Calu3 (cell line): ENCODE measurements around the gene FBXO5. TPM values are rescaled to one million over a fixed set of nuclear protein-coding genes. Genes with fewer than 3 reads are reported as not detected.
A peak's percentile ranks its signal among the peaks of the same experiment; 100 is the strongest.

Source experiments
- BruUV-seq: library from RNA; stranded (reverse); fragments of 400-500 nt; replicated peaks from 2 replicates; lab custom pipeline; 2021; lab: Mats Ljungman, UMichigan
- CTCF ChIA-PET: fragments of 300-600 bp; sonication (Branson Sonifier 250); formaldehyde crosslinking; loops from one replicate; lab custom pipeline; 2022; ENCODE audit warnings: antibody characterized with exemption; lab: Charles Lee
- DNase-seq: peaks from one replicate; pipeline ENCODE4 v3.0.0; 2022
- H3K27ac Mint-ChIP-seq: one replicate; pipeline ENCODE4 v1.8.0; 2022; ENCODE audit warnings: mixed read lengths; ENCODE audit not compliant: unreplicated experiment
- H3K27me3 Mint-ChIP-seq: one replicate; pipeline ENCODE4 v1.8.0; 2022; ENCODE audit warnings: mixed read lengths; ENCODE audit not compliant: unreplicated experiment
- H3K36me3 Mint-ChIP-seq: one replicate; pipeline ENCODE4 v1.8.0; 2022; ENCODE audit warnings: mild to moderate bottlenecking, moderate library complexity, mixed read lengths; ENCODE audit not compliant: insufficient read depth, unreplicated experiment
- H3K4me1 Mint-ChIP-seq: one replicate; pipeline ENCODE4 v1.8.0; 2022; ENCODE audit warnings: mild to moderate bottlenecking, low read depth, mixed read lengths; ENCODE audit not compliant: unreplicated experiment
- H3K4me3 Mint-ChIP-seq: one replicate; pipeline ENCODE4 v1.8.0; 2022; ENCODE audit warnings: mild to moderate bottlenecking, low read depth, moderate library complexity, mixed read lengths; ENCODE audit not compliant: unreplicated experiment
- H3K9me3 Mint-ChIP-seq: one replicate; pipeline ENCODE4 v1.8.0; 2022; ENCODE audit warnings: low read depth, mixed read lengths; ENCODE audit not compliant: unreplicated experiment
- CTCF ChIP-seq: fragments of 200-600 bp; IDR thresholded peaks from one replicate; pipeline ENCODE4 v1.8.0; 2022; ENCODE audit warnings: antibody characterized with exemption; ENCODE audit not compliant: unreplicated experiment
- intact Hi-C: fragments of 100-400 bp; cut with micrococcal nuclease; formaldehyde crosslinking; loops from one replicate; pipeline ENCODE4 v1.10.0; 2022; ENCODE audit not compliant: unreplicated experiment
- total RNA-seq: library from RNA; stranded (reverse); gene quantifications from 2 replicates; pipeline ENCODE4 v1.2.3, GENCODE V29; 2022

The FBXO5 gene
- total RNA-seq, 1 experiment from 2014 or later = 21.1 TPM

DNA sequence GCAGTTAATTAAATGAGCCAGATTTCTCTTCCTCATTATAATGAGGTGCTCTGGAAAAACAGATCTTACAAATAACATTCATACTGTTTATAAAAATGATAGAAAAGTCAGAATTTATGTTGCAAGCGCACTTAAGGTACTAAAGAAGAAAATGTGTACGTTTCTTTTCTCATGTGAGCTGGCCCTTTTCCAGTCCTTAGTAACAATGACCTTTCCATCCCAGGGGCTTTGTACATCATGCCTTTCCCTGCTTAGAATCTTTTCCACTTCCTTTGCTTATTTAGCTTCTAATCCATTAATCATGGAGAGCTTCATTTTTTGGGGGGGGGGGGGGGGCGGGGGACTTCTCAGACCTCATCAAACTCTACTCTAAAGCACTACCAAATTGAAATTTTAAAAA, 4.8 kb downstream of the FBXO5 start:
- intact Hi-C loops = no loop called here
- CTCF ChIA-PET = interaction anchor here (0.6 kb wide), 1 partner anchor 171 kb away, joined by 5 read pairs; no protein-coding TSS in a partner anchor
- no peak for TF ChIP-seq CTCF
- H3K27me3 Mint-ChIP-seq = no peaks in the 10 kb centered on the region
- no peaks in the 10 kb centered on the region for H3K9me3 Mint-ChIP-seq
- peaks cover 32% of the 10 kb centered on the region for H3K36me3 Mint-ChIP-seq
- no peak overlapping the region for H3K4me3 Mint-ChIP-seq
- no peak overlapping the region for H3K27ac Mint-ChIP-seq
- DNase-seq = no peak
- H3K4me1 Mint-ChIP-seq = peaks cover 37% of the 10 kb centered on the region
- BruUV-seq = no TSS peak

GRCh38 chr6:152977556-152977955, 5.3 kb downstream of the FBXO5 start:
- Mint-ChIP-seq H3K4me3 (no peak overlapping the region), H3K9me3 (no peaks in the 10 kb centered on the region), H3K36me3 (peaks cover 27% of the 10 kb centered on the region), H3K27ac (no peak overlapping the region), H3K4me1 (peaks cover 37% of the 10 kb centered on the region), H3K27me3 (no peaks in the 10 kb centered on the region)
- intact Hi-C loops = no loop called here
- CTCF ChIA-PET = interaction anchor here (0.6 kb wide), 1 partner anchor 170 kb away, joined by 5 read pairs; no protein-coding TSS in a partner anchor
- TF ChIP-seq CTCF = no peak
- BruUV-seq = no TSS peak
- DNase-seq = no peak

DNA sequence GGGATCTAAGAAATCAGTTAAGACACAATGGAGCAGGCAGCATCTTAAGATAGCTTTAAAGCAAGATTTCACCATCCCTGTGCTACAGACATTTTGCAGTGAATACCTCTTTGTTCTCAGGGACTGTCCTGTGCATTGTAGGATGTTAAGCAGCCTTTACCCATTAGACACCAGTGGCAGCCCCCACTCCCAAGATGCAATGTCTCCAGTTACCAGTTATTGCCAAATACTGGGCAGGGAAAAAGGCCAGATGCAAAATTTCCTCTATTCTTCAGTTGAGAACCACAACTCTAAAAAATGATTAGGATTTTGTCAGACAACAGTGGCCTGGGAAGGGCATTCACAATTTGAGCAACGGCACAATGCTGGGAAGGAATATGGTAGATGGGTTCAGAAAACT, 6.1 kb downstream of the FBXO5 start:
- H3K4me1 Mint-ChIP-seq = peaks cover 37% of the 10 kb centered on the region
- peaks cover 21% of the 10 kb centered on the region for H3K36me3 Mint-ChIP-seq
- intact Hi-C loops = no loop called here
- no peaks in the 10 kb centered on the region for H3K9me3 Mint-ChIP-seq
- CTCF ChIA-PET = no interaction called here
- peak overlapping the region; percentile 13 for H3K4me3 Mint-ChIP-seq
- no TSS peak for BruUV-seq
- no peak for DNase-seq
- H3K27ac Mint-ChIP-seq = no peak overlapping the region
- H3K27me3 Mint-ChIP-seq = no peaks in the 10 kb centered on the region
- TF ChIP-seq CTCF = no peak

GRCh38 chr6:152975204-152975915, 7.5 kb downstream of the FBXO5 start:
- Mint-ChIP-seq H3K27me3 (no peaks in the 10 kb centered on the region), H3K9me3 (no peaks in the 10 kb centered on the region), H3K36me3 (peaks cover 12% of the 10 kb centered on the region), H3K27ac (no peak overlapping the region), H3K4me3 (peak overlapping the region; percentile 48), H3K4me1 (peaks cover 29% of the 10 kb centered on the region)
- CTCF ChIA-PET = no interaction called here
- BruUV-seq = no TSS peak
- intact Hi-C loops = no loop called here
- no peak for TF ChIP-seq CTCF
- DNase-seq = no peak
